CD4-positive, alpha-beta memory T cell (primary cell): ENCODE results near the gene FMR1NB. TPM values are rescaled to one million over a fixed set of nuclear protein-coding genes. Genes with fewer than 3 reads are reported as not detected.

Experiments
- CTCF ChIA-PET: fragments of 350-600 bp; sonication (Branson Sonifier 250); formaldehyde crosslinking; loops from one replicate; lab custom pipeline; 2021; ENCODE audit warnings: inconsistent platforms; ENCODE audit not compliant: partially characterized antibody; lab: Charles Lee
- POLR2A ChIA-PET: fragments of 350-600 bp; sonication (Branson Sonifier 250); formaldehyde crosslinking; loops from one replicate; lab custom pipeline; 2021; ENCODE audit not compliant: partially characterized antibody; lab: Charles Lee
- DNase-seq, 5 donors: peaks; one replicate each; pipeline versions ENCODE4 v3.0.0 to v3.0.0-alpha.2; 2020 to 2022; ENCODE audit warnings: mixed read lengths in 1 of 5
- H3K27ac ChIP-seq: one replicate; pipeline ENCODE4 v1.7.0; 2013; ENCODE audit warnings: low read depth, low read length
- H3K27me3 ChIP-seq: 2 replicates; pipeline ENCODE4 v1.7.0; 2013; ENCODE audit warnings: mild to moderate bottlenecking, low read length, moderate library complexity; ENCODE audit not compliant: insufficient read depth
- H3K36me3 ChIP-seq: 2 replicates; pipeline ENCODE4 v1.7.0; 2013; ENCODE audit warnings: mild to moderate bottlenecking, low read length, moderate library complexity; ENCODE audit not compliant: insufficient read depth
- H3K4me1 ChIP-seq: 2 replicates; pipeline ENCODE4 v1.7.0; 2013; ENCODE audit warnings: mild to moderate bottlenecking, low read length, moderate library complexity; ENCODE audit not compliant: insufficient read depth
- H3K4me3 ChIP-seq, 2 donors: one replicate each; pipeline ENCODE4 v1.7.0; 2013; ENCODE audit warnings: low read length in 2 of 2, mild to moderate bottlenecking in 1 of 2
- H3K9me3 ChIP-seq, 2 donors: one replicate each; pipeline ENCODE4 v1.7.0; 2013; ENCODE audit warnings: low read length in 2 of 2, control low read depth in 1 of 2; ENCODE audit not compliant: control insufficient read depth in 1 of 2
- H3K27ac Mint-ChIP-seq, 7 donors: one replicate each; pipeline ENCODE4 v1.8.0; 2020 to 2021; ENCODE audit warnings: mixed read lengths in 7 of 7, mild to moderate bottlenecking in 6 of 7, inconsistent platforms in 3 of 7, moderate library complexity in 3 of 7
- H3K27me3 Mint-ChIP-seq, 2 donors: one replicate each; pipeline ENCODE4 v1.8.0; 2020 to 2021; ENCODE audit warnings: mixed read lengths in 2 of 2
- H3K36me3 Mint-ChIP-seq, 2 donors: one replicate each; pipeline ENCODE4 v1.8.0; 2020 to 2021; ENCODE audit warnings: mixed read lengths in 2 of 2, inconsistent platforms in 1 of 2, mild to moderate bottlenecking in 1 of 2
- H3K4me1 Mint-ChIP-seq, 4 donors: one replicate each; pipeline ENCODE4 v1.8.0; 2020 to 2021; ENCODE audit warnings: mixed read lengths in 4 of 4, mild to moderate bottlenecking in 1 of 4
- H3K4me3 Mint-ChIP-seq, 8 donors: one replicate each; pipeline ENCODE4 v1.8.0; 2020 to 2021; ENCODE audit warnings: mixed read lengths in 8 of 8, mild to moderate bottlenecking in 7 of 8, moderate library complexity in 6 of 8, inconsistent platforms in 3 of 8
- H3K9me3 Mint-ChIP-seq, 8 donors: one replicate each; pipeline ENCODE4 v1.8.0; 2020 to 2021; ENCODE audit warnings: mixed read lengths in 8 of 8, mild to moderate bottlenecking in 5 of 8, inconsistent platforms in 3 of 8, moderate library complexity in 1 of 8
- intact Hi-C: fragments of 100-400 bp; cut with micrococcal nuclease; formaldehyde crosslinking; loops from one replicate; pipeline ENCODE4 v1.15.1; 2023
- polyA plus RNA-seq, 2 donors: library from polyadenylated mRNA; unstranded; fragments of 300-500 nt; fragmentation: Illumina TruSeq; gene quantifications; one replicate each; pipeline ENCODE4 v1.2.3, GENCODE V29; 2021
- total RNA-seq, 2 experiments: library from RNA; stranded (reverse); gene quantifications; one replicate each; pipeline ENCODE4 v1.2.3, GENCODE V29; 2021

Gene FMR1NB
- total and polyA plus RNA-seq, 4 experiments from 2014 or later: not detected

DNA sequence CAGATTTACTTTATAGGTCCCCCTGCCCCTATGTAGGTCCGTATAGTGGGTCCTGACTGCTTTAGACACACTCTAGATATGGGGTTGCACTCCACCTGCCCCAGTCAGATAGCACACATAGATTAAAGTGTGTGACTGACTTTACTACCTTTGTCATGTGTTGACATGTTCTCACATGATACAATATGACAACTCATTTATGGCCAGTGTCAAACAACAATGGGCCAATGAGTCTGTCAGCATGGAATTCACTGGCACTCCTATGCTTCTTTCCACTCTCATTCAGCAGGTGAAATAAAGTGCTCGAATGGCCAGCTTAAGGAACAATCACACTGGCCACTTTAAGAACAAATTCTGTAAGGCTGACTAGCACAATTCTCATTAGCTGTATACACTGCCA, 23.8 kb upstream of the FMR1NB start:
- H3K36me3 ChIP-seq: no peaks in the 10 kb centered on the region
- intact Hi-C loops: no loop called here
- H3K9me3 ChIP-seq: no peaks in the 10 kb centered on the region
- H3K27ac Mint-ChIP-seq: no peak overlapping the region
- H3K27ac ChIP-seq: no peak overlapping the region
- no peaks in the 10 kb centered on the region for H3K27me3 ChIP-seq
- peaks cover 0 to 2% of the 10 kb centered on the region in 2 donors for H3K27me3 Mint-ChIP-seq
- DNase-seq: no peak
- no peak overlapping the region for H3K4me3 ChIP-seq
- no peaks in the 10 kb centered on the region for H3K36me3 Mint-ChIP-seq
- H3K4me1 ChIP-seq: no peaks in the 10 kb centered on the region
- H3K9me3 Mint-ChIP-seq: no peaks in the 10 kb centered on the region
- ChIA-PET CTCF (no interaction called here), POLR2A (no interaction called here)
- no peak overlapping the region for H3K4me3 Mint-ChIP-seq
- H3K4me1 Mint-ChIP-seq: no peaks in the 10 kb centered on the region

DNA sequence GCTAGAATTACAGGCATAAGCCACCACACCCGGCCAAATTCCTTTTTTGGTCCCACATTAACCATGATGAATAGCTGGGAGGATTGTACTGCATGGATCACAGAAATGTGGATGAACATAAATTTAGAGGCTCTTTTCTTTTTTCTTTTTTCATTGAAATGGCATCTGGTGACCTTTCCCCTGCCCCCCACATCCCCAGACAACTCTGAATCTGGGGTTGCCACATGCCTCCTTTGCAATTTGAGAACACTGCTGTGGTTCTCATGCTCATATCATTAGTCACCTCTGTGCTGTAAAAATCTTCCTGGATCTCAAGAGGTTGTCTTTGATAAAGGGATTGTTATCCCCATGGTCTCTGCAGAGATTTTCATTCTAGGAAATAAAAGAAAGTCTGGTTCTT, 22.8 kb upstream of the FMR1NB start:
- ChIA-PET POLR2A (no interaction called here), CTCF (no interaction called here)
- Mint-ChIP-seq H3K4me1 (no peaks in the 10 kb centered on the region), H3K36me3 (no peaks in the 10 kb centered on the region), H3K4me3 (no peak overlapping the region), H3K27me3 (peaks cover 0 to 2% of the 10 kb centered on the region in 2 donors), H3K9me3 (no peaks in the 10 kb centered on the region), H3K27ac (no peak overlapping the region)
- H3K27me3 ChIP-seq: no peaks in the 10 kb centered on the region
- no peaks in the 10 kb centered on the region for H3K36me3 ChIP-seq
- intact Hi-C loops: no loop called here
- no peak overlapping the region for H3K4me3 ChIP-seq
- H3K4me1 ChIP-seq: no peaks in the 10 kb centered on the region
- H3K27ac ChIP-seq: no peak overlapping the region
- DNase-seq: no peak
- no peaks in the 10 kb centered on the region for H3K9me3 ChIP-seq

DNA sequence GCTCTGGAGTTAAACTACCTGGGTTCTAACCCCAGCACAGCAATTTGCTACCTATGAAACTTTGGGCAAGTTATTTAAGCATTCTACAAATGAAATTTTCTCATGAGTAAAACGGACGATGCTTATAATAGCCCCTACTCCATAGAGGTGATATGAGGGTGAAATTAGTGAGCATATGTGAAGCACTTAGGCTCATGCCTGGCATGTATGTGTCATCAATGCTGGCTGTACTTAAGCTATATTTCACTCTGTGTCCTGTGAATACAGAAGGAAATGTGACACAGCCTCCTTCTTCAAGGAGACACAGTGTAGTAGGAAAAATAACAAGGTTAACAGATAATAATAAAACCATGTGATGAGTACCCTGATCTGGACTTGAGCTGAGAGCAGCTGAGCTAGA, 20.4 kb upstream of the FMR1NB start:
- H3K27me3 Mint-ChIP-seq: peaks cover 0 to 2% of the 10 kb centered on the region in 2 donors
- no peaks in the 10 kb centered on the region for H3K9me3 ChIP-seq
- H3K4me1 Mint-ChIP-seq: no peaks in the 10 kb centered on the region
- intact Hi-C loops: no loop called here
- H3K4me3 Mint-ChIP-seq: no peak overlapping the region
- H3K9me3 Mint-ChIP-seq: peaks cover 0 to 2% (median 0%) of the 10 kb centered on the region in 8 donors
- ChIA-PET CTCF (no interaction called here), POLR2A (interaction anchor here (0.6 kb wide), 1 partner anchor 57 kb away, joined by 3 read pairs; no protein-coding TSS in a partner anchor)
- H3K4me1 ChIP-seq: no peaks in the 10 kb centered on the region
- H3K36me3 ChIP-seq: no peaks in the 10 kb centered on the region
- no peaks in the 10 kb centered on the region for H3K36me3 Mint-ChIP-seq
- no peak overlapping the region for H3K27ac Mint-ChIP-seq
- no peak for DNase-seq
- no peak overlapping the region for H3K27ac ChIP-seq
- H3K27me3 ChIP-seq: no peaks in the 10 kb centered on the region
- no peak overlapping the region for H3K4me3 ChIP-seq

DNA sequence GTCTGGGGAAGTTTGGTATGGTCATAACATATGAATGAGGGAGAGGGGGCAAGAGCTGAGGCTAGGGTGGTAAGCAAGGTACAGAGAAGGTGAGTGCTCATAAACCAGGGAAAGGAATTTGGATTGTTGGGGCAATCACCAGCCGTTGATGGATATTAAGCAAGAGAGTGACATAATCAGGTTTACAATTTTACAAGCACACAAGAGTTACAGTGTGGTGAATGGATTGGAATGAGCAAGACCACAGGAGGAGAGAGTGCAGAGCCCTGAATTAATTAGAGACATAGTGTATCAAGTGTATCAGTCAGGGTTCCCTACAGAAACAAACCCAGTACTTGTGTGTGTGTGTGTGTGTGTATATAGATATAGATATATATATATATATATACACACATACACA, 18.7 kb upstream of the FMR1NB start:
- POLR2A ChIA-PET: no interaction called here
- Histone ChIP-seq H3K27ac (no peak overlapping the region), H3K9me3 (no peaks in the 10 kb centered on the region), H3K27me3 (no peaks in the 10 kb centered on the region), H3K36me3 (no peaks in the 10 kb centered on the region), H3K4me1 (no peaks in the 10 kb centered on the region), H3K4me3 (no peak overlapping the region)
- CTCF ChIA-PET: no interaction called here
- no peaks in the 10 kb centered on the region for H3K4me1 Mint-ChIP-seq
- intact Hi-C loops: no loop called here
- H3K4me3 Mint-ChIP-seq: no peak overlapping the region
- peaks cover 2% of the 10 kb centered on the region in 2 donors for H3K27me3 Mint-ChIP-seq
- no peak overlapping the region for H3K27ac Mint-ChIP-seq
- H3K36me3 Mint-ChIP-seq: no peaks in the 10 kb centered on the region
- peaks cover 0 to 3% (median 0%) of the 10 kb centered on the region in 8 donors for H3K9me3 Mint-ChIP-seq
- no peak for DNase-seq

DNA sequence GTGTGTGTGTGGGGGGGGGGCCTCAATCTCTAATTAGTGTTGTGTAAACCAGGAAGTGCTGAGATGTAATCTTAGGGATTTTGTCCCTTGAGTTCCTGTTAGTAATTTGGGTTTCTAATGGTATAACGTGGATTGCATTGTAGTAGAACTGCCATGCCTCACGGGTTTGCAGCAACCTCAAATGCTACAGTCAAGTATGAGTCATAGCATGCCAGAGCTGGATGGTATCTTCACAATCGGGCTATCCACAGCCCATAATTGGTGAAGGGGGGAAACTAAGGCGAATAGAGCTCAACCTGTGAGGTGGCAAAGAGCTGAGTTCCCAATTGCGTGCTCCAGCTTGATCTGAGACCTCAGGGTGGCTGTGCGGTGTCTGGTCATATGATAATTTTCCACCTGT, 2.2 kb upstream of the FMR1NB start:
- DNase-seq: no peak
- Histone ChIP-seq H3K4me3 (no peak overlapping the region), H3K27ac (no peak overlapping the region), H3K36me3 (no peaks in the 10 kb centered on the region), H3K27me3 (no peaks in the 10 kb centered on the region), H3K9me3 (no peaks in the 10 kb centered on the region), H3K4me1 (no peaks in the 10 kb centered on the region)
- Mint-ChIP-seq H3K27me3 (no peaks in the 10 kb centered on the region), H3K9me3 (peaks cover 0 to 4% (median under 1%) of the 10 kb centered on the region in 8 donors), H3K4me1 (no peaks in the 10 kb centered on the region), H3K36me3 (no peaks in the 10 kb centered on the region), H3K27ac (no peak overlapping the region), H3K4me3 (no peak overlapping the region)
- POLR2A ChIA-PET: no interaction called here
- intact Hi-C loops: no loop called here
- CTCF ChIA-PET: no interaction called here

DNA sequence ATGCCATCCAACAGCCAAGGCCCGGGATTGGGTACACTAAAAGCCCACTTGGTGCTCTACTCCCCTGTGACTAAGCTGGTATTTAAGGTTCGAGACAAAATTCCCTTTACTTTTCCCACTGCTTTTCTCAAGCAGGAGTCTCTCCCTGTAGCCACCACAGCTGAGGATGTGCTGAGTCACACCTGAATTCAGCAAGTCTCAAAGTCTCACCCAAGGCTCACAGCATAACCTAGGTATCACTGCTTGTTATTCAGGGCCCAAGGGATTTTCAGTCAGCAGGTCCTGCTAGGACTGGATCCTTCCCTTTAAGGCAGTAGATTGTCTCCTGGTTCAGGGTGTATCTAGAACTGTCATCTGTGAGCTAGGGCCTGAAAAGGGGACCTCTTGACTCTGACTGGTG, 39.2 kb downstream of the FMR1NB start:
- no peaks in the 10 kb centered on the region for H3K36me3 Mint-ChIP-seq
- H3K27ac ChIP-seq: no peak overlapping the region
- H3K27me3 ChIP-seq: no peaks in the 10 kb centered on the region
- H3K4me1 Mint-ChIP-seq: no peaks in the 10 kb centered on the region
- no peaks in the 10 kb centered on the region for H3K36me3 ChIP-seq
- peaks cover 0 to 18% (median 4%) of the 10 kb centered on the region in 8 donors for H3K9me3 Mint-ChIP-seq
- POLR2A ChIA-PET: no interaction called here
- CTCF ChIA-PET: no interaction called here
- no peak overlapping the region for H3K4me3 ChIP-seq
- peaks cover 3 to 5% of the 10 kb centered on the region in 2 donors for H3K27me3 Mint-ChIP-seq
- no peak overlapping the region for H3K4me3 Mint-ChIP-seq
- no peaks in the 10 kb centered on the region for H3K9me3 ChIP-seq
- no peaks in the 10 kb centered on the region for H3K4me1 ChIP-seq
- intact Hi-C loops: no loop called here
- DNase-seq: no peak
- H3K27ac Mint-ChIP-seq: no peak overlapping the region

DNA sequence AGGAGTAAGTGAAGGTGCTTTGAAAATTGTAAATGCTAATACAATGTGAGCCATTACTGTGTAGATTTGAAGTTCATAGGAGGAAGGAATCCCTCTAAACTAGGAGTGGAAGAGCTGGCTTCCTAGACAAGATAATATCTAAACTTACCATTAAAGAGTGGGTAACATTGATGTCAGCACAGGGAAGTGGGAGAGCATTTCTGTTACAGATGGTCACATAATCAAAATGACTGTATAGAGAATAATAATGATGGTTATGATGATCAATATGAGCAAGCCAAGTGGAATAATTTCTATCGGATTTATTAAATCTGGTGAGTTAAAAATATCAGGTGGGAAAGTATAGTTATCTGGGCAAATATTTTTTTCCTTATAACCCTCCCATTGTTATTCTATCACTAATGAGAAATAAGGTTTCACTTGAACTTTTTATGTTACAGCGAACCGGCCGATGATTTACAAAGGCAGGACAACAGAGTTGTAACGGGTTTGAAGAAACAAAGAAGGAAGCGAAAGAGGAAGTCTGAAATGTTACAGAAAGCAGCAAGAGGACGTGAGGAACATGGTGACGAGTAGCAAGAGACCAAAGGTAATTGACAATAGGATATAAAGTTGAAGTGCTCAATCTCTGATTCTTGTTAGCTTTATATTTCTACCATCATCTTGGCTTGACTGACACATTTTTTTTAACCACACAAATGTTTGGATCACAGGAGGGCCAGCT, 43.5 kb downstream of the FMR1NB start:
- Mint-ChIP-seq H3K9me3 (peaks cover 0 to 3% (median 0%) of the 10 kb centered on the region in 8 donors), H3K27ac (no peak overlapping the region), H3K36me3 (no peaks in the 10 kb centered on the region), H3K4me3 (no peak overlapping the region), H3K4me1 (no peaks in the 10 kb centered on the region), H3K27me3 (peaks cover 3 to 5% of the 10 kb centered on the region in 2 donors)
- Histone ChIP-seq H3K4me3 (no peak overlapping the region), H3K27me3 (no peaks in the 10 kb centered on the region), H3K9me3 (no peaks in the 10 kb centered on the region), H3K36me3 (no peaks in the 10 kb centered on the region), H3K4me1 (no peaks in the 10 kb centered on the region), H3K27ac (no peak overlapping the region)
- no peak for DNase-seq
- intact Hi-C loops: no loop called here
- CTCF ChIA-PET: no interaction called here
- POLR2A ChIA-PET: no interaction called here
